Pulmonary artery endothelial cell (primary cell): Measurements from ENCODE around the gene KCNT2. TPM values are rescaled to one million over a fixed set of nuclear protein-coding genes. Genes with fewer than 3 reads are reported as not detected.
"Not testable (repeated sequence)": the region's sequence is repeated elsewhere in the genome, so short reads cannot be mapped to it uniquely, and the experiment has no call there.

Experiments
- DNase-seq: peaks from one replicate; pipeline ENCODE4 v3.0.0-alpha.2; 2011; ENCODE audit warnings: low read depth, low spot score
- total RNA-seq: library from RNA; depleted of rRNA; stranded (reverse); fragments of >200 nt; gene quantifications from 2 replicates; pipeline ENCODE4 v1.2.3, GENCODE V29; 2014

KCNT2 gene
- total RNA-seq, 1 donor from 2014 or later, result 0.53 TPM

DNA sequence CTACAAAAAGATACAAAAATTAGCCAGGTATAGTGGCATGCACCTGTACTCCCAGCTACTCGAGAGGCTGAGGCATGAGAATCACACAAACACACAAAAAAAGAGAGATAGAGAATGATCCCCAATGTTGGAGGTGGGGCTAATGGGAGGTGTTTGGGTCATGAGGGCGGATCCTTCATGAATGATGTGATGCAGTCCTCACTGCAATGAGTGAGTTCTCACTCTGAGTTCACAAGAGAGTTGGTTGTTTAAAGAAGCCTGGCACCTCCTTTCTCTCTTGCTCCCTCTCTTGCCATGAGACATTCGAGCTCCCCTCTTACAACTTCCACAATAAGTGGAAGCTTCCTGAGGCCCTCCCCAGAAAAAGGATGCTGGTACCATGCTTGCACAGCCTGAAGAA is 17.3 kb downstream of the KCNT2 start:
- no peak for DNase-seq

DNA sequence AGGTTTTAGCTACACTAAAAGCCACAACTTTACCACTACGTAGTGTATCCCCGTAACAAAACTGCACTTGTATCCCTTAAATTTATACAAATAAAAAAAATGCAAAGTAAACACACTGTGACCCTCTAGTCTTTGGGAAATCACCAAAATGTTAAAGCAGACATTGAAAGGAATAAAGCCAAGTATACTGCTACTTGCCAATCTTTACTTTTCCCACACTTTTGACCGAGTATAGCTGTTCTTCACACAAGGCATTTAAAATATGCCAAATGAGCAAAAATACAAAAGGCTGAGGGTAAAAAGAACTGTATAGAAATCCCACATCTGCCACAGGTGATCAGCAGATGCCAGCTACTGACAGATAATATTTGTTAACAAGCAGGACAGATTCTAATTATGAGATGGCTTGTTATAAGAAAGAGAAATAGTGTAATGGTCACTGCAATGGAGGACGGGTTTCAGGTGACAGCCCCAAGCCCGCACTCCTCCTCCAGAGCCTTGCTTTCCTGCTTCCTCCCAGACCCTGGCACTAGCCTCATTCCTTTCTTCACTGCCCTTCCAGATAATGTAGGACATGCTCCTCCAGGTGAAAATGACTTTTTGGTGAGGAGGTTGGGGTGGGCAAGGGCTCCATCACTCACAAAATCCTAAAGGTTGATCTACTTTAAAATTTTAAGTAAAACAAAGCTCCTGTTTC is 18.1 kb downstream of the KCNT2 start:
- no peak for DNase-seq

DNA sequence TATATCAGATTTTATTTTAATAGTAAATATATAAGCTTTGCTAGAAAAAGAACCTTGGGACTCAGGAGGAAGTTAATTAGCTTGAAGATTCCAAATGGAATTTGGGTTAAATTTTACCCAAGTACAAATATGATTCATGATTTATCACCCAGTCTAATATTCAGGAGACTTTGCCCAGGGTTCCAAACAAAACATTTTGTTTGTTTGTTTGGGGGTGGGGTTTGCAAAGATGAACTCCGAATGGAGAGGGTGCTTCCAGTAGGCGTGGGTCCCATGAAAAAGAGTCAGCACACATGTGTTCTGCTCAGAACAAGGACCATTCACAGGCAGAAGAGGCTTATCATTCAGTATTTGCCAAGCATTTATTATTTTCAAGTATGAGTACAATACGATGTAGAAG is 23.5 kb downstream of the KCNT2 start:
- DNase-seq, result no peak

DNA sequence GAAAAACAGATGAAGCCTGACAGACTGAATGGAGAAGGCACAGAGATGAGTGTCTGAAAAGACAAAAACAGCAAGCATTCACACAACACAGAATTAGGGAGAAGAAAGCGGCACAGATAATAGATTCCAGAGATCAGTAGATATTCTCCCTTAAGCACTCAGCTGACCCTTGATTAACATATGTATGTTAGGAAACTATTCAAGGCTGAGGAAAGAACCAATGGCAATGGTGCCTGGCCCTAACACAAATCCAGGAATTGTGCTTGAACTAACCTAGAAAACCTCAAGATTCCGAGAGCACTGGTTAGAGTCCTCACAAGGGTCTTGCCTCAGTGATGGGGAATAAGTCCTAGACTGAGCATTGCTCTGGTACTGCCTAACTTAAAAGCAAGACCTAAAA is 30.9 kb downstream of the KCNT2 start:
- DNase-seq, result no peak

DNA sequence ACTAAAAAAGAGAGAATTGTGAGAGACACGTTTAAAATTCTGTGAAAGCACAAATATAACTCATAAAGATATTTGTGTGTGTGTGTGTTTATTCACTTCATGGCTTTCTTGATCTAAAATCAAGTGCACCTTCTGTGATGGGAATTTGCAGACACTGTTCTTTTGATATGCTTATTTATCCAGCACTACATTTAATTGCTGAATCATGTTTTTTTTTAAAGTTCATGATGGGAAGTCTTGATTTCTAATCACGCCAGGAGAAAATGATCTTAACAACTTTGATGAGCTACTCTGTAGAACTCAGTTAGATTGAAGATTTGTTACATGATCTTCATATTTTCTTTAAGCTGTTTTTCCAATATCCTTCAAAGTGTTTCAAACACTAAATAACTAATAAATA is 35.0 kb downstream of the KCNT2 start:
- no peak for DNase-seq

DNA sequence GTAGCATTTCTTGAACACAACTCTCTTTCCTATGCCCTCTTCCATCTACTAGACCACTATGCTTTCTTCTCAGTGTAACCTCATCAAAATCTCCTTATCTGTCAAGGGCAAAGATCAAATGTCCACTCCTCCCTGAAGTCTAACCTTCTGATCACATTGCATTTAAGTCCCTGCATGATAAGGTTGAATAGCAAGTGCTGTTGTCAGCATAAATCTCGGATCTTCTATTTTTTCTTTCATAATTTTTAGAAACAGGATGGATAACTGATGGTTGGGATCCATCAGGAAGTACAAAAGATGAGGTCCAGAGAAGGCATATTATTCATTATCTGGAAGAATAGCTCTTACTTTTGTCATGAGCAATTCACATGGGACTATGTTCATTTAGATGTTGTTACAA is 41.0 kb downstream of the KCNT2 start:
- no peak for DNase-seq

DNA sequence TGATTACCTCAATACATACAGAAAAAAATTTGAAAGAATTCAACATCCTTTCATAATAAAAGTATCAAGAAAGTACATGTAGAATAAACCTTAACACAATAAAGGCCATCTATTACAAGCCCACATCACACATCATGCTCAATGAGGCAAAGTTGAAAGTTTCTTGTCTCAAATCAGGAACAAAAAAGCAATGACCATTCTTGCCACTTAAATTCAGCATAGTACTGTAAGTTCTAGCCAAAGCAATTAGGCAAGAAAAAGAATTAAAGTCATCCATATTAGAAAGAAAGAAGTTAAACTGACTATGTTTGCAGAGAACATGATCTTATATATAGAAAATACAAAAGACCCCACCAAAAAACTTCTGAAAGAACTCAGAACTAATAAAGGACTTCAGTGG is 44.5 kb downstream of the KCNT2 start:
- DNase-seq, result no peak

DNA sequence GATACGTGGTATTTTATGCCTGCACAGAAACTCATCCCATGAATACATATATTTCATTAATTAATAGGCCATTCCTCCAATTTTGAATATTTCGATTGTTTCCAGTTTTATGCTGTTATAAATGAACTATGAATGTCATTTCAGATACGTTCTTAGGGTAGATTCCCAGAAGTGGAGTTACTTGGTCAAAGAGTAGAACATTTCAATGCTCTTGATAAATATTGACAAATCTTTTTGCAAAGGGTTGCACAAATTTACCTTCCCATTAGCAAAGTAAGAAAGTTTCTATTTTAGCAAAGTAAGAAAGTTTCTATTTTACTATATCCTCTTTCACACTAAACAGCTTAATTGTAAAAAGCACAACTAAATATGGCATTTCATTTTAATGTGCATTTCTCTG is 48.9 kb downstream of the KCNT2 start:
- DNase-seq, result no peak

DNA sequence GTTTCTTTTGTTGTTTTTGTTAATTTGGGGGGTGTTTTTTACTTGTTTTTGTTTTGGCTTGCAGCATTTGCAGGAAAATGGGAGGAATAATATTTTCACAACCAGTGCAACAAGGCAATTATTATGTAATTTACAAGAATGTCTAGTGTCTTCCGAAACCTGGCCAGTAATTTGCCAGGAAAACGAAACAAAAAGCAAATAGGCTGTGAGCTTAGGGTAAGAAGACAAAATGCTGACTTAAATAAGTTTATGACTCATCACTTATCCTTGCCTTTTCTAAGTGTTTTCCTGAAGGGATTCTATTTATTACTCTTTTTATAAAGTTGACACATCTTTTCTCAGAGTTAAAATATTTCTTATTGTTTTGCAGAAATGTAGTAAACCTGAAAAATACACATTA is 49.8 kb downstream of the KCNT2 start:
- peak; percentile 43 for DNase-seq

DNA sequence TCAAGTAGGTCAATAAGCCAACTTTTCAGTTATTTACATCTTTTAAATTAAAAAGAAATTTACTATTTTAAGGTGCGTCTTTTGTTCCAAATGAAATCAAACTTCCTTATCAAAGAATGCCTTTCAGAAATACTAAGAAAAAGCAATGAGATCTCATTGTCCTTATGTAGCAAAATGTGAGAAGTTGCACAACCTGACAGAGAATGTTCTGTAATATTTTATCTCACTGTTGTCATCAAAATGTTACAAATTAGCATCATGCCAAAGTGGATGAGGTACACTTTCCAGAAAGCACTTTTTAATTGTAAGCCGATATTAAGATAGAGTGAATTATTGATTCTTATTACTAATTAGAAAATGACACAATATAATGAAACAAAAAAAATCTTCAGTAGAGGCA is 50.4 kb downstream of the KCNT2 start:
- no peak for DNase-seq

DNA sequence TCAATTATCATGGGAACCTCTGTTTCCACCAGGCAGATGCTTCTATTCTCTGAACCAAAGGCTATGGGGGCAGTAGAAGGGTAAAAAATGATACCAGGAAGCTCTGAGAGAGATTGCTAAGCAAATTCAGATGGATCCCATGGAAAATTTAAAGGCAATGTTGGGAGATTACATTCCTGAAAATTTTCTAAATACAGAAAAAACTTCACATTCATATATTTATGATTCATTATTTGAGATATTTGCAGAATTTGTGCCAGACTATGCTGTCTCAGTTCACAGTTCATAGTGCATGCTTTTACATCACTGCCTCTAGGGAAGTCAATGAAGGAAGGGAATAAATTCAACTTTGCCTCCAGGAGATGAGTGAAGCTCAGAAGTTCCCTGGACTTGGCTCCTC is 57.5 kb downstream of the KCNT2 start:
- DNase-seq, result no peak

DNA sequence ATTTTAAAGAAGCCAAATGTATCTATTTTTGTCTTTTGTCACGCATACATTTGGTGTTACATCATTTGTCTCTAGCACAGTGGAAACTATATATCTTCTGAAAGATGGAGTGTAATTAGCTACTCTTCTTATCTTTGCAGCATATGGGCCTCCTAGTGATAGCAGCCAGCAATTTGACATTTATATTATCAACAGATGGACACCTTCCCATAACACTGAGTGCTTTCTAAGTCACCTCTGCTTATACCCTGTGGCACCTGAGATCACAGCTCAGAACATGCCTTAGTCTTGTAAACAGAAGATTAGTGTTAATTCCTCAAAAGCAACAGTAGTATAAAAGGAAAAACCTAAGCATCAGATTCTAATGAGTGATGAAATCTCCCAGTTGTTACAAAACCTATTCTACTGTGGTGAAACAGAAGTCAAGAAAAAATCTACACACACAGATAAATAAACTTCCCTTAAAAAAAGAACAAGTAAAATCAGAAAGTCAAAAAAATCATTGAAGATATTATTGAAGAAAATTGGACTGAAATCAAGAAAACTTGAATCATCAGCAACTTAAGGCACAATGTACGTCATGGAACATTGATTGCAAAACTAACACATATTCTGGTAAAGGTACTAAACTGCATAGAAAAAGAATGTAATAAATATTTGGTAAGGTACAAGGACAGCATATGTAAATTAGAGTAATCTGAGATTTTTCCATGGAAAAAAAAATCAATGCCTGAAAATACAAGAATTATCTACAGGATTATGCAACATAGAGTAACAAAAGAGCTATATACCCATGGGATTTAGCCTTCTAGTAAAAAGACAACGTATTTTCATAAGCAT is 61.7 kb downstream of the KCNT2 start:
- DNase-seq, result no peak

DNA sequence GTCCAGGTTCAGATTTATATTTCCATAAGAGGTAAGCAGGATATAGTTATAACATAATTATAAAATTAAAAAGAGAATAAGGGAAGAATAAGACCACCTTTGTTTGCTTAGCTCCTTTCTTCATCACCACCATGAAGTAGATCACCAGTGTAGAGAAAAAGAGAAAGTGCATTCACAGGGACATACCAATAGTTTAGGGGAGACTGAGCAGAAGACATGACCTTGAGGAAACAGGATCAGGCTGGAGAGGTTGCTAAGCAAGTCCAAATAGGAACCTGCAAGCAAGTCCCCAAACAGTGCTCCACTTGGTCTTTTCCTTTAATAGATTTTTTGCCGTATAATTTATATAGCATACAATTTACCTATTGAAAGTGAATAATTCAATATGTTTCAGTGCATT is 63.0 kb downstream of the KCNT2 start:
- no peak for DNase-seq

DNA sequence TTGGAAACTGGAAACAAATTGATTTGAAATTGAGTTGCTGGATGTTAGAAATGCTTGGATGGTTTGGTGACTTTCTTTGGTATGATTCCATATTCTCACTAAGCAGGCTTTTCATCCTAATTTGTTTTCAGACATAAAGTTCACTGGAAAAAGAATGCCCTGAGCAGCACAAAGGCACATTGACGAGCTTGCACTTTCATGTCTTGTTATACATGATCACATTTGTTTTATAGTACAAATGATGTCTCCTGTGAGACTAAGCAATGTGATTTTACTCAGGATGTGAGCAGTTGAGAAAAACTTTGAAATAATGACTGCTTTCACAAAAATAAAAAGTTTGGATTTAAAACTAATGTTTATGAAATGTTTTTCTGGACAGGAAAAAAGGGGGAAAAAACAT is 63.6 kb downstream of the KCNT2 start:
- no peak for DNase-seq

DNA sequence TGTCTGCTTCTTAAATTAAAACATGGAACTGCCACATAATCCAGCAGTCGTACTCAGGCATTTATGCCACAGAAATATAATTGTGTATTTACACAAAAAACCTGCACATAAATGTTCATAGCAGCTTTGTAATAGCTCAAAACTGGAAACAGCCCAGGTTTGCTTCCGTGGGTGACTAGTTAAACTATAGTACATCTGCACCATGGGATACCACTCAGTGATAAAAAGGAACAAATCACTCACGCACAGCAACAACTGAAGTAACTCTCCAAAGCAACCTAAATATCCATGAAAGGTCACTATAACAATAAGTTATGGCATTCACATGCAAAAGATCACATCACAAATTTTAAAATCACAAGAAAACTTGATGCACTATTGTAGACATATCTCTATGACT is 64.4 kb downstream of the KCNT2 start:
- DNase-seq, result no peak

DNA sequence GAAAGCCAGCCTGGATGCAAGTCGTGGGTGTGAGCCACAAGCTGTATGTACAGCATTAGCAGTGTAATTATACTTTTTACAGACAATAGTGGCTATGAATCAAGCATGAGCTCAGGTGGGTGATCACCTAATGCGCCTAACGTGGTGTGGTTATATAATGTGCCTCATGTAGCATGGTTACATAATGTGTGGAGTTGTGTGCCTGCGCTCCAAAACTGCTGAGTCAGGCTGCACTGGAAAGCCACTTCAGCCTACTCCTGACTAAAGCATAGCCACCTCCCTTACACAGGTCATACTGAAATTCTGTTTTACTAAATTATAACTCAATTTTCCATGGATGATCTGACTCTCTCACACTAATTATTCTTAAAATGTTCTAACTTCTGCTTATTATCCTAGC is 69.8 kb downstream of the KCNT2 start:
- DNase-seq, result no peak

DNA sequence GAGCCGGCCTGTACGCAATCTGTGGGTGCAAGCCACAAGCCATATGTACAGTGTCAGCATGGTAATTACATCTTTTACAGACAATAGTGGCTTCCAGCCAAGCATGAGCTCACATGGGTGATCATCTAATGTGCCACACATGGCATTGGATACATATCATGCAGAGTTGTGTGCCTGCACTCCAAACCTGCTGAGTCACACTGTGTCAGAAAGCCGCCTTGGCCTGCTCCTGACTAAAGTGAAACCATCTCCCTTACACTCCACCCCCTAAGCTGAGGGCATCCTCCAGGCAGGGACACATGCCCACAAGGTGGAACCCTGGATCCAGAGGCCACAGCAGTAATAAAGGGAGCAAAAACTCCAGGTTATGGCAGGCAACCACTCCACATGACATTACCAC is 72.5 kb downstream of the KCNT2 start:
- no peak for DNase-seq

DNA sequence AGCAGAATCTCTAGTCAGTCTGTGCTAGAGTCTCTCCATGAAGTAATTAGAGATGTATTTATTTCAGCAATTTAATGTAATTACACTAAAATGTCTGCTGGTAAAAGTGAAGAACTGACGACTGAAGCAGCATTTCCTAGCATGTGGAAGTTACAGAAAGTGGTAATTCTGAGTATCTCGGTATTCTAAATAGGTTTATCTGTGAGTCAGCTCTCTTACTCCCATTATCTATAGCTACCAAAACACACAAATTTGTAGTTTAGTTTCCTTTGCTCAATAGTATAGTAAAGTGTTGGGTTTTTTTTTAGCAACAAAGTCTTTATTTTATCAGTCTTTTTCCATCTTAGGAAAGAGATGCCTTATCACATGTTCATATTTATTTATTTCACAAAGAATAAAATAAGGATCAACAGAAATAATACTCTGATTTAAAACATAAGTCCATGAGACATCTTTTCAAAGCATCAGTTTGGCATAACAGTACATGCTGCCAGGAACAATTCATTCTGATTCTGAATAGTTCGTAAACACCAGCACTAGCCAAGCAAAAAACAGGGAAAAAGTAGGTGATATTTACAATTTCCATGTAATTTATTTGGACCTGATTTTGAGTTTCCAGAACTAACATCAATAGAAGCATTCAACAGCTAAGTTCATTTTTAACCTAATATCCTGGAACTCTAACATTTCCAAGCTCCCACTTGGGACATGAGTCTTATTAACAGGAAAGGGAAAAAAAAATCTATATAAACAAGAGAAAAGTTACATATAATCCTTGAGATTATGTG is 76.3 kb downstream of the KCNT2 start:
- no peak for DNase-seq

DNA sequence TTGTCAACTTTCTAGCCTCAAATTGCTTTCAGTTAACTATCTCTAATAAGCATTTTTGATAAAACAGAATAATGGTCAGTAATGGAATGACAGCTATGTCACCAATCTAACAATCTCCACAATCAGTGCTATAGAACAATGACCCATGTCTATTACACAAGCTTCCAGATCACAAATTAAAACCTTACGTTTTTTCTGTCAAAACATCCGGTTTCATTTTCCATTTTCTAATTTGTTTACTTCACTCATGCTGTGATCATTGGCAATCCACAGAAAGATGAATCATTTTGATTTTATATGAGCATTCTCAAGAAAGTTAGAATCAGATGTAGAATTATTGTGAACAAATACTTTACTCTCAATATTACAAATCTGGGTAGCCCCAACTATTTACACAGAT is 80.3 kb downstream of the KCNT2 start:
- no peak for DNase-seq

DNA sequence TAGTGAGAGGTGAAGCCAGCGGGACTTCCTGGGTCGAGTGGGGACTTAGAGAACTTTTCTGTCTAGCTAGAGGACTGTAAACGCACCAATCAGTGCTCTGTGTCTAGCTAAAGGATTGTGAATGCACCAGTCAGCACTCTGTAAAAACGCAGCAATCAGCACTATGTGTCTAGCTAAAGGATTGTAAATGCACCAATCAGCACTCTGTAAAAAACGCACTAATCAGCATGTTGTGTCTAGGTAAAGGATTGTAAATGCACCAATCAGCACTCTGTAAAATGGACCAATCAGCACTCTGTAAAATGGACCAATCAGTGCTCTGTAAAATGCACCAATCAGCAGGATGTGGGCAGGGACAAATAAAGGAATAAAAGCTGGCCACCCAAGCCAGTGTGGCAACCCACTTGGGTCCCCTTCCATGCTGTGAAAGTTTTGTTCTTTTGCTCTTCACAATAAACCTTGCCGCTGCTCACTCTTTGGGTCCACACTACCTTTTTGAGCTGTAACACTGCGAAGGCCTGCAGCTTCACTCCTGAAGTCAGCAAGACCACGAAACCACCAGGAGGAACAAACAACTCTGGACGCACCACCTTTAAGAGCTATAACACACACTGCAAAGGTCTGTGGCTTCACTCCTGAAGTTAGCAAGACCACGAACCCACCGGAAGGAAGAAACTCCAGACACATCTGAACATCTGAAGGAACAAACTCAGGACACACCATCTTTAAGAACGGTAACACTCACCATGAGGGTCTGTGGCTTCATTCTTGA is 85.5 kb downstream of the KCNT2 start:
- not testable (repeated sequence) for DNase-seq

DNA sequence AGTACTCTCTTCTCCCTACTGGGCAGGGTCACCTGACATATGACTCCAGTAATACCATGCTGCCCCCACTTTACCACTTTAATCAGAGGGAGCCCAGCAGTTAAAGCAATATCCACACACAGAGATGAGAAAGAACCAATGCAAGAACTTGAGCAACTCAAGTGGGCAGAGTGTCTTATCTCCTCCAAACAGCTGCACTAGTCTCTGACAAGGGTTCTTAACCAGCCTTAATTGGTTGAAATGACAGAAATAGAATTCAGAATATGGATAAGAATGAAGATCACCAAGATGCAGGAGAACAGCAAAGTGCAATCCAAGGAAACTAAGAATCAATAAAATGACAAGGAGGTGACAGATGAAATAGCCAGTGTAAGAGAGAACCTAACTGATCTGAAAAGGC is 91.0 kb downstream of the KCNT2 start:
- DNase-seq, result no peak

DNA sequence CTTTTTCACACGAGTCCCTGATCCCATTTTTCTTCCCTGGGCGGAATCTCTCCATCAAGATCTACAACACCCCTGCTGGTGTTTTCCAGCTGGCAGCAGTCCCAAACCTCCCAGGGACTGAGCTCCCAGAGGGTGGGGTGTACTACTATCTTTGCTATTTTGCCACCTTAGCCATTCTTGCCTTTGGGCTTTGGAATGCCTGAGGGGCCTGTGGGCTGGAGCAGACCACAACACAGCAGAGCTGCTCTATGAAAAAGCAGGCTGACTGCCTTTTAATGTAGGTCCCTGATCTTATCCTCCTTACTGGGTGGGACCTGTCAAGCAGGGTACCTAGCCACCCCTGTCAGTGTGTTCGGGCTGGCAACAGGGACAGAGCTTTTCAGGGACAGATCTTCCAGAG is 91.9 kb downstream of the KCNT2 start:
- DNase-seq, result no peak
